Vagina (tissue), 2 donors: Measurements from ENCODE around the gene NTNG1. TPM values are rescaled to one million over a fixed set of nuclear protein-coding genes. Genes with fewer than 3 reads are reported as not detected.

Experiments
- DNase-seq, 2 donors: peaks; one replicate each; pipeline ENCODE4 v3.0.0-alpha.2; 2017; ENCODE audit errors: extremely low spot score in 2 of 2
- H3K27ac ChIP-seq: fragments of 200-600 bp; sonication (generic); one replicate; pipeline ENCODE4 v1.5.1; 2019
- H3K27me3 ChIP-seq: fragments of 200-600 bp; sonication (generic); one replicate; pipeline ENCODE4 v1.5.1; 2019
- H3K36me3 ChIP-seq, 2 donors: fragments of 200-600 bp; sonication (generic); one replicate each; pipeline ENCODE4 v1.5.1; 2017 to 2019
- H3K4me1 ChIP-seq: fragments of 200-600 bp; sonication (generic); one replicate; pipeline ENCODE4 v1.5.1; 2019
- H3K4me3 ChIP-seq, 2 donors: fragments of 200-600 bp; sonication (generic); 1 replicate in 1 of 2; 2 replicates in 1 of 2; pipeline ENCODE4 v1.5.1; 2016 to 2019
- H3K9me3 ChIP-seq: fragments of 200-600 bp; sonication (generic); one replicate; pipeline ENCODE4 v1.5.1; 2019
- CTCF ChIP-seq, 3 experiments: fragments of 450-650 bp in 2 of 3; fragments of 200-600 bp in 1 of 3; sonication (generic) in 1 of 3; IDR thresholded peaks; one replicate each; pipeline ENCODE4 v1.5.1; 2017 to 2019; ENCODE audit warnings: antibody characterized with exemption in 3 of 3, mild to moderate bottlenecking in 2 of 3, moderate library complexity in 2 of 3
- POLR2A ChIP-seq, 2 donors: fragments of 450-650 bp; IDR thresholded peaks; one replicate each; pipeline ENCODE4 v1.6.1; 2017; ENCODE audit warnings: antibody characterized with exemption in 2 of 2, mild to moderate bottlenecking in 2 of 2, moderate library complexity in 2 of 2
- POLR2AphosphoS5 ChIP-seq, 2 donors: sonication (generic); formaldehyde crosslinking; IDR thresholded peaks; one replicate each; pipeline ENCODE4 v1.9.0; 2017; ENCODE audit warnings: antibody characterized with exemption in 2 of 2, mild to moderate bottlenecking in 2 of 2, low read depth in 1 of 2; ENCODE audit not compliant: insufficient read depth in 1 of 2
- intact Hi-C: fragments of 100-400 bp; cut with DNase I; formaldehyde crosslinking; loops from one replicate; pipeline ENCODE4 v1.15.1; 2023
- total RNA-seq: library from RNA; depleted of rRNA; stranded (reverse); fragments of >200 nt; gene quantifications from one replicate; pipeline ENCODE4 v1.2.3, GENCODE V29; 2016

Gene NTNG1
- total RNA-seq, 1 donor from 2014 or later, result 6.6 TPM

- Histone ChIP-seq H3K27me3 (no peaks in the 10 kb centered on the region), H3K4me1 (no peaks in the 10 kb centered on the region), H3K9me3 (no peaks in the 10 kb centered on the region), H3K4me3 (no peak overlapping the region), H3K27ac (no peak overlapping the region), H3K36me3 (no peaks in the 10 kb centered on the region)
- DNase-seq, result no peak
- TF ChIP-seq CTCF (IDR thresholded peaks at IDR 0.05) (no peak), POLR2A (IDR thresholded peaks at IDR 0.05) (no peak), POLR2AphosphoS5 (IDR thresholded peaks at IDR 0.05; ENCODE audit: insufficient read depth in 1 of 2, low read depth in 1 of 2) (no peak)
- intact Hi-C loops, result no loop called here
These were observed 28.8 kb downstream of the NTNG1 start for GRCh38 chr1:107169615-107170014.

- Histone ChIP-seq H3K27me3 (no peaks in the 10 kb centered on the region), H3K9me3 (no peaks in the 10 kb centered on the region), H3K36me3 (no peaks in the 10 kb centered on the region), H3K27ac (no peak overlapping the region), H3K4me1 (no peaks in the 10 kb centered on the region), H3K4me3 (no peak overlapping the region)
- intact Hi-C loops, result no loop called here
- no peak for TF ChIP-seq POLR2A (IDR thresholded peaks at IDR 0.05)
- no peak for DNase-seq
These were observed 30.5 kb downstream of the NTNG1 start for GRCh38 chr1:107171333-107171732.

- no peak for DNase-seq
- no peaks in the 10 kb centered on the region for H3K27me3 ChIP-seq
- H3K27ac ChIP-seq, result no peak overlapping the region
- H3K4me3 ChIP-seq, result no peak overlapping the region
- no peaks in the 10 kb centered on the region for H3K36me3 ChIP-seq
- H3K4me1 ChIP-seq, result no peaks in the 10 kb centered on the region
- intact Hi-C loops, result no loop called here
- TF ChIP-seq POLR2A (IDR thresholded peaks at IDR 0.05), result no peak
- TF ChIP-seq POLR2AphosphoS5 (IDR thresholded peaks at IDR 0.05; ENCODE audit: insufficient read depth in 1 of 2, low read depth in 1 of 2), result no peak
- no peak for TF ChIP-seq CTCF (IDR thresholded peaks at IDR 0.05)
- no peaks in the 10 kb centered on the region for H3K9me3 ChIP-seq
These were observed 31.8 kb downstream of the NTNG1 start for GRCh38 chr1:107172450-107173170.

GRCh38 chr1:107175102-107175909 is 34.5 kb downstream of the NTNG1 start:
- H3K36me3 ChIP-seq, result no peaks in the 10 kb centered on the region
- no peak for DNase-seq

More at GRCh38 chr1:107175102-107175909, 34.5 kb downstream of the NTNG1 start:
- H3K9me3 ChIP-seq, result no peaks in the 10 kb centered on the region
- no peak overlapping the region for H3K27ac ChIP-seq
- no peaks in the 10 kb centered on the region for H3K27me3 ChIP-seq
- intact Hi-C loops, result no loop called here
- no peaks in the 10 kb centered on the region for H3K4me1 ChIP-seq
- no peak overlapping the region for H3K4me3 ChIP-seq
- TF ChIP-seq POLR2AphosphoS5 (IDR thresholded peaks at IDR 0.05; ENCODE audit: insufficient read depth in 1 of 2, low read depth in 1 of 2) (no peak), CTCF (IDR thresholded peaks at IDR 0.05) (no peak), POLR2A (IDR thresholded peaks at IDR 0.05) (no peak)
